ENCODE measurements around the gene KLRG1. TPM values are rescaled to one million over a fixed set of nuclear protein-coding genes. Genes with fewer than 3 reads are reported as not detected.

Gene KLRG1
- total RNA-seq, 2 donors from 2014 or later = 0.36 to 4.5 TPM

DNA sequence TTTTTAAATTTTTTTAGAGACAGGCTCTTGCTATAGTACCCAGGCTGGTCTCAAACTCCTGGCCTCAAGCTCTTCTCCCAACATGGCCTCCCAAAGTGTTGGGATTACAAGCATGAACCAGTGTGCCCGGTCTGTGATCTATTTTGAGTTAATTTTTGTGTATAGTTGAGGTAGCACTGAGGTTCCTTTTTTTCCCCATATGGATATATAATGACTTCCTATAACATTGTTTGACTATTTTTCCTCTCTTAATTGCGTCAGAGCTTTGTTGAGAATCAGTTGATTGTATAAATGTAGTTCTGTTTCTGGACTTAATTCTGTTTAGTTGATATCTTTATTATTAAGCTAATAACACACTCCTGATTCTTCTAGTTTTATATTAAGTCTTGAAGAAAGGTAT is 31.3 kb upstream of the KLRG1 start:
- peaks cover 4% of the 10 kb centered on the region for H3K4me1 ChIP-seq (replicated peaks)
- no peaks in the 10 kb centered on the region for H3K27me3 ChIP-seq (replicated peaks; ENCODE audit: insufficient read depth)
- no peaks in the 10 kb centered on the region for H3K36me3 ChIP-seq
- no peak overlapping the region for H3K27ac ChIP-seq
- H3K4me3 ChIP-seq = no peak overlapping the region
- H3K9me3 ChIP-seq = no peaks in the 10 kb centered on the region
- no peak for DNase-seq (ENCODE audit: low spot score)
- 70% methylated on average over 2 of the region's 2 CpGs for WGBS
- intact Hi-C loops (cut with DNase I) = loop anchor here (10.0 kb wide), 1 partner anchor 77 kb away; no protein-coding TSS in a partner anchor
- TF ChIP-seq POLR2A (IDR thresholded peaks at IDR 0.05) (no peak), POLR2AphosphoS5 (IDR thresholded peaks at IDR 0.05) (no peak)
- TF ChIP-seq, protein P1, sequence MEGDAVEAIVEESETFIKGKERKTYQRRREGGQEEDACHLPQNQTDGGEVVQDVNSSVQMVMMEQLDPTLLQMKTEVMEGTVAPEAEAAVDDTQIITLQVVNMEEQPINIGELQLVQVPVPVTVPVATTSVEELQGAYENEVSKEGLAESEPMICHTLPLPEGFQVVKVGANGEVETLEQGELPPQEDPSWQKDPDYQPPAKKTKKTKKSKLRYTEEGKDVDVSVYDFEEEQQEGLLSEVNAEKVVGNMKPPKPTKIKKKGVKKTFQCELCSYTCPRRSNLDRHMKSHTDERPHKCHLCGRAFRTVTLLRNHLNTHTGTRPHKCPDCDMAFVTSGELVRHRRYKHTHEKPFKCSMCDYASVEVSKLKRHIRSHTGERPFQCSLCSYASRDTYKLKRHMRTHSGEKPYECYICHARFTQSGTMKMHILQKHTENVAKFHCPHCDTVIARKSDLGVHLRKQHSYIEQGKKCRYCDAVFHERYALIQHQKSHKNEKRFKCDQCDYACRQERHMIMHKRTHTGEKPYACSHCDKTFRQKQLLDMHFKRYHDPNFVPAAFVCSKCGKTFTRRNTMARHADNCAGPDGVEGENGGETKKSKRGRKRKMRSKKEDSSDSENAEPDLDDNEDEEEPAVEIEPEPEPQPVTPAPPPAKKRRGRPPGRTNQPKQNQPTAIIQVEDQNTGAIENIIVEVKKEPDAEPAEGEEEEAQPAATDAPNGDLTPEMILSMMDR (IDR thresholded peaks at IDR 0.05) = no peak

DNA sequence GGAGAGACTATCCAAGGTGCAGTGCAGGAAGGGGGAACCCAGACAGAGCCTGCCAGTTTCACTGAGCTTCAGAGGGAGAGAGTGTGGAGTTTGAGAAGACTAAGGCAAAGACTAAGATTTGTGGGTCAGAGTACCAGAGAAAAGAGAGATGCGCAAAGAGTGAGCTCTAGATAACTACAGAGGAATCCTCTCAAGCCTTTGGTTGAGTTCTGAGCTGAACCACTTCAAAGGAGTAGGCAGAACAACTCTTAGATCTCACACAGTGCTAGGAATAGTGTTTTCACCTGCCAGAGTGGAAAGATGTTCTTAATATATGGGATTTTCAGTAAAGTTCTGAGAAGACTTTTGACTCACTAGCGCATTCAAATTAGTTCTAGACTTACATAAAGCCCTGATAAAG is 29.2 kb upstream of the KLRG1 start:
- Histone ChIP-seq H3K4me3 (no peak overlapping the region), H3K27ac (no peak overlapping the region), H3K36me3 (no peaks in the 10 kb centered on the region), H3K27me3 (replicated peaks; ENCODE audit: insufficient read depth) (no peaks in the 10 kb centered on the region), H3K4me1 (replicated peaks) (peaks cover 4% of the 10 kb centered on the region), H3K9me3 (no peaks in the 10 kb centered on the region)
- DNase-seq (ENCODE audit: low spot score) = no peak
- TF ChIP-seq POLR2AphosphoS5 (IDR thresholded peaks at IDR 0.05) = no peak
- TF ChIP-seq POLR2A (IDR thresholded peaks at IDR 0.05) = no peak
- TF ChIP-seq, protein P1 (IDR thresholded peaks at IDR 0.05) = no peak
- intact Hi-C loops (cut with DNase I) = no loop called here
- WGBS = 98% methylated on average over 2 of the region's 2 CpGs

DNA sequence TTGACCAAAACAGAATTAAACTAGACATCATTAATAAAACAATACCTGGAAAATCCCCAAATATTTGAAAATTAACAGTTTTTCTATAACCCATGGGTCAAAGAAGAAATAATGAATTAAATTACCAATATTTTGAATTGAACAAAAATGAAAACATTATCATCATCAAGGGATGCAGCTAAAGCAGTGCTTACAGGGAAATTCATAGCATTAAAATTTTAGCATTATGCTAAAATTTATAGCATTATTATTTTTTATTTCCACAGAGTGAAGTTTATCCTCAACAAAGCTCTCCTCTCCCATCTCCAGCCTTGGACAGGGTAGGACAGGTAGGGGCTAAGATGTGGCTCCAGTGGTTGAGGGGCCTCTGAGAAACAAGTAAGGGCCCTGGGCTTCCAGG is 20.6 kb upstream of the KLRG1 start:
- TF ChIP-seq POLR2AphosphoS5 (IDR thresholded peaks at IDR 0.05) (no peak), POLR2A (IDR thresholded peaks at IDR 0.05) (no peak)
- TF ChIP-seq, protein P1 (IDR thresholded peaks at IDR 0.05) = no peak
- H3K9me3 ChIP-seq = no peaks in the 10 kb centered on the region

DNA sequence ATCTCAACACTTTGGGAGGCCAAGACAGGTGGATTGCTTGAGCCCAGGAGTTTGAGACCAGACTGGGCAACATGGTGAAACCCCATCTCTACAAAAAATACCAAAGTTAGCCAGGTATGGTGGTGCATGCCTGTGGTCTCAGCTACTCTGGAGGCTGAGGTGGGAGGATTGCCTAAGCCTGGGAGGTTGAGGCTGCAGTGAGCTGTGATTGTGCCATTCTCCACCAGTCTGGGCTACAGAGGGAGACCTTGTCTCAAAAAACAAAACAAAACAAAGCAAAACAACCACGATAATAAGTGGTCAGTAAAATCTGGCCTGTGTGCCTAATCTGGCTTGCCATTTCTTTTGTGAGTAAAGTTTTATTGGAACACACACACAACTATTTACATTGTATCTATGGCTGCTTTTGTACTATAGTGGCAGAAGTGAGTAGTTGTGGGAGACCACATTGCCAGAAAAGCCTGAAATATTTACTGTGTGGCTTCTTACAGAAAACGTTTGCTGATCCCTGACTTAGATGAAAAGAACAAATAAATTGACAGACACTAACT is 19.4 kb upstream of the KLRG1 start:
- no peak for DNase-seq (ENCODE audit: low spot score)

More for the DNA sequence above, 20.6 kb upstream of the KLRG1 start:
- H3K4me1 ChIP-seq (replicated peaks) = no peaks in the 10 kb centered on the region
- no peak overlapping the region for H3K27ac ChIP-seq
- no peaks in the 10 kb centered on the region for H3K36me3 ChIP-seq
- no peak for DNase-seq (ENCODE audit: low spot score)
- H3K4me3 ChIP-seq = no peak overlapping the region
- no peaks in the 10 kb centered on the region for H3K27me3 ChIP-seq (replicated peaks; ENCODE audit: insufficient read depth)
- intact Hi-C loops (cut with DNase I) = no loop called here

DNA sequence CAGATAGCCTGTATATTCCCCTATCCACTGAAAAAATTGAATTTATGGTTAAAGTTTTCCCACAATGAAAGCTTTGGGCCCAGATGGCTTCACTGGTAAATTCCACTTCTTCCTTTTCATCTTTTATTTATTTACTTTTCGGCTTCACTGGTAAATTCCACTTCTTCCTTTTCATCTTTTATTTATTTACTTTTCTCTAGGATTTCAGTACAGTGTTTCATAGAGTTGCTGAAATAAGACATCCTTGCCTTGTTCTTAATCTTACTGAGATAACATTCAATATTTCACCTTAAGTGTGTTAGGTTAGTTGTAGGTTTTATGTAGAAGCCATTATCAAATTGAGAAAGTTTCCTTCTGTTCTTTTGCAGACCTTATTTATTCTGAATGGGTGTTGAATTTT is 18.9 kb upstream of the KLRG1 start:
- Histone ChIP-seq H3K27ac (no peak overlapping the region), H3K27me3 (replicated peaks; ENCODE audit: insufficient read depth) (no peaks in the 10 kb centered on the region), H3K9me3 (no peaks in the 10 kb centered on the region), H3K4me3 (no peak overlapping the region), H3K36me3 (no peaks in the 10 kb centered on the region), H3K4me1 (replicated peaks) (no peaks in the 10 kb centered on the region)
- DNase-seq (ENCODE audit: low spot score) = no peak
- 33% methylated on average over 1 of the region's 1 CpG for WGBS
- intact Hi-C loops (cut with DNase I) = no loop called here
- no peak for TF ChIP-seq POLR2A (IDR thresholded peaks at IDR 0.05)
- peak; percentile 12 for TF ChIP-seq POLR2AphosphoS5 (IDR thresholded peaks at IDR 0.05)

More for the DNA sequence above, 19.4 kb upstream of the KLRG1 start:
- Histone ChIP-seq H3K27me3 (replicated peaks; ENCODE audit: insufficient read depth) (no peaks in the 10 kb centered on the region), H3K27ac (no peak overlapping the region), H3K4me1 (replicated peaks) (no peaks in the 10 kb centered on the region), H3K9me3 (no peaks in the 10 kb centered on the region), H3K4me3 (no peak overlapping the region), H3K36me3 (no peaks in the 10 kb centered on the region)
- TF ChIP-seq POLR2AphosphoS5 (IDR thresholded peaks at IDR 0.05) = no peak
- TF ChIP-seq POLR2A (IDR thresholded peaks at IDR 0.05) = no peak
- TF ChIP-seq, protein P1 (IDR thresholded peaks at IDR 0.05) = no peak
- WGBS = 31% methylated on average over 2 of the region's 2 CpGs
- intact Hi-C loops (cut with DNase I) = no loop called here
